HG03378 (cell line): ENCODE data around the gene WWOX.
"Not testable (repeated sequence)": the region's sequence is repeated elsewhere in the genome, so short reads cannot be mapped to it uniquely, and the experiment has no call there.

Experiments used
- ATAC-seq: cut with Tn5 transposase; IDR thresholded peaks from one replicate; pipeline ENCODE4 v1.9.1; 2021; ENCODE audit warnings: mild to moderate bottlenecking, moderate library complexity; ENCODE audit not compliant: unreplicated experiment

WWOX gene

DNA sequence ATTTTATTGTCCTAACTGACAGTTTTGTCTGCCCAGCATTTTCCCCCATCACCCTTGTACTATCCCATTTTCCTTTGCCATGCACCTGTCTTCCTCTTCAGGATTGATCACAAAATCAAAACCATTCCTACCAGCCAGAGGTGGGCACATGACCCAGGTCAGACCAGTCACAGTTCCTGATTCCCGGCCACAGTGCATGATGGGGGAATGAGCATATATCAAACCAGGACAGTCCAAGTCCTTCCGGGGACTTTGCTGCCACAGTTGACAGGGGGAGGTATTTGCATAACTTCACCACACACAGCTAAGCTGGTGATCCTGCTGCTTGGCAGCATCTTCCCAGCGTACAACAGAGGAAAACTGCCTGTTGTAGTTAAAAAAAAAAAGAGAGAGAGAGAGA lies 493.9 kb downstream of the WWOX start:
- no peak for ATAC-seq

DNA sequence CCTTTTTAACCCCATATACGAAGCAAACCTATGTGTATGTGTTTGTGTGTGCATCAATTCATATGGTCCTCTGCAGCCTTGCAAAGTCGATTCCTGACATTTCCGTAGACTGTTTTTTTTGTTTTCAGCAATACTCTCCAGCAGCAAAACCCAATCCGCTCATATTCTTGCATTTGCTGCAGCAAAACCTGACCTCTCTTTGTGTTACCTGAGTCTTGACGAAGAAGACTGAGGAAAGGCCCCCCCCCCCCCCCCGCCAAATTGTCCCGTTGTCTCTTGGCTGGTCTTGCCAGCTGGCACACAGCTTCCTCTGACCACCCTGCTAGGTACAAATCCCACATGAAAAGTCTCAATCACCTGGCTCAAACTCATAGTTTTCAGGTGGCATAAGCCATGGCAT lies 494.7 kb downstream of the WWOX start:
- ATAC-seq, result no peak

DNA sequence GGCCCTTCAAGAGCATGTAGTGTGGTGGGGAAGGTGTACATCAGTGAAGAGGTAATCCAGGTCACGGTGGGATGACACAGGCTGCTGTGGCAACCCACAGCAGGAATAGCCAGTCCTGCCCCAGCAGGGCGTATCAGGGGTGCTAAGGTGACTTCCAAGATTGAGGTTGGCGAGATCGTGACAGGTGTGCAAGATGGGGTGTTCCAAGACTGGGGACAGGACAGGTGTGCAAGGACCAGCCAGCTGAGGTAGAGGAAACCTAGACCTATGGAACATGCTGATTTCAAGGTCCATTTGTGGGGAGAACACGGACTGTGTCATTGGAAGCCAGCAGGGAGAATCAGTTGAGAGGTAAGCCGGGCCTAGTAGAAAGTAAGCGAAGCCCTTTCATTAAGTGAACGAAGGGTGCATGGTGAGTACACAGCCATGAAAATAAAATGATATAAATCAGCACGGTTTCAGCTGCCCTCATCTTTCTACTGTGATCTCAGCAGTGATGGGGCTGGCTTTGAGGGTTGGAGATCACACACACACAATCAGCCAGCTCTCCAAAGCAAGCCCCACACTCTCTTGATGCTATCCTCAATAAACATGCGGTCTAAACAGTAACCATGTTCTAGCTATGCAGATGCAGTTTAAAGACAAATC lies 497.0 kb downstream of the WWOX start:
- no peak for ATAC-seq

DNA sequence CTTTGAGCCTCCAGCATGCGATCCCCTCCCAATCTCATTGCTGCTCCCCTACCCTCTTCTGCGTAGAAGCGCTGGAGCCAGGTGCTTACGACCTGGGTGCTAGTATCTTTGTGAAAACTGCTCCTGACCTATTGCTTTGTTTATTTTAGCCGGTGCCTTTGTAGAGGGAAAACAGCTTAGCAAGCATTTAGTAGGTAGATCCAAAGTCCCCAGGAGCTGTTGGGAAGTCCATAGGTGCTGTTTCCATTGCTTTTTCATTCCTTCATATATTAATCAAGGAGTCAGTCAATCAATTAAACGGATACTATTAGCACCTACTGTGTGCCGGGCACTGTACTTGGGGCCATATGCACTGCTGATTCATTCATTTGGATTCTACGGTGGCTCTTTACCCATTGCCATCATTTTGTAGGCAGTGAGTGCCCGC lies 497.6 kb downstream of the WWOX start:
- ATAC-seq, result no peak

DNA sequence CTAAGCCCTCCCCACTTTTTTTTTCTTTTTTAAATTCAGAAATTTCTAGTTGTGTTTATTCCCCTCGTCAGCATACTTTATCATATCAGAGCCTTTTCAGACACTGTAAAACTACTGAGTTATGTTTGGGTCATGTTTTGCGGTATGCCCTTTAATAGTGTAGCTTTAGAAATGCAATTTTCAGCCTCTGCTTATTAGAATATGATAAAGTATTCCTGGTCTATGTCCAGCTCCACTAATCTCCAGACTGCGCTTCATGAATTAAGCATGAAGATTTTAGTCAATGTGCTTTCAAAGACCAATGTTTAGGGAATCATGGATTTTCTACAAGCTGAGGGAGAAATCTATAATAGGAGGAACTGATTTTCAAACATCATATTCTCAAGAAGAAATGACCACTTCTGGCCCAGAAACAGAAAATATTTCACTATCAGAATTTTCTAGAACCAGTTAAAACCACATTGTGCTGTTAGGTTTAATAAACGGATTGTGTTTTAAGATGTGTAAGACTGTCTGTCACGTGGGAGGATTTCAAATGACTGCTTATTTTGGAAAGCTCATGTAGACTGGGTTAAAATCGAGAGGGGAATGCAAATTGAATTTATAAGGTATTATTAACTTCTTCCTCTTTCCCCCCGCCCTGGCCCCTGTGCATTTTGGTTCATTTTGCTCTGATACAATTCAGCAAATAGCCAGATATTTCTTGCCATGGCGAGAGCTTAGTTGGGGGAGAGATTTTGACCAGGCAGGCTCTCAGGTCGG lies 498.5 kb downstream of the WWOX start:
- no peak for ATAC-seq

DNA sequence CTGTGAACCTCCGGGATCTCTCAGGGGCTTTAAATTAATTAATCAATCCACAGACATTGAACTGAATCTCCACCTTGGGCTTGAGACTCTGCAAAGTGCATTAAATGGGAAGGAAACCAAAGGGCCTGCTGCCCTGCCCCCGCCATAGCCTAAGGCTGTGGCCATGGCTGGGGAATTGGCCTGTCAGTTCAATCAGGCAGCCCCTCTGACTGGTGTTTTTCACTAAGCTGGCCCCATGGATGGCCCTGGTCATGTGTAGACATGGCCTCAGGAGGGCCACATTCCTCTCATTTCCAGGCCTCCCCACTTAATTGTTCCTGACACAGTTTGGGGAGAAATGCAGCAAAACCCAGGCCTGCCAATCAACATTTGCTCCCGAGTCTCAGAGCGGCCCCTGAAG lies 499.8 kb downstream of the WWOX start:
- ATAC-seq, result no peak

DNA sequence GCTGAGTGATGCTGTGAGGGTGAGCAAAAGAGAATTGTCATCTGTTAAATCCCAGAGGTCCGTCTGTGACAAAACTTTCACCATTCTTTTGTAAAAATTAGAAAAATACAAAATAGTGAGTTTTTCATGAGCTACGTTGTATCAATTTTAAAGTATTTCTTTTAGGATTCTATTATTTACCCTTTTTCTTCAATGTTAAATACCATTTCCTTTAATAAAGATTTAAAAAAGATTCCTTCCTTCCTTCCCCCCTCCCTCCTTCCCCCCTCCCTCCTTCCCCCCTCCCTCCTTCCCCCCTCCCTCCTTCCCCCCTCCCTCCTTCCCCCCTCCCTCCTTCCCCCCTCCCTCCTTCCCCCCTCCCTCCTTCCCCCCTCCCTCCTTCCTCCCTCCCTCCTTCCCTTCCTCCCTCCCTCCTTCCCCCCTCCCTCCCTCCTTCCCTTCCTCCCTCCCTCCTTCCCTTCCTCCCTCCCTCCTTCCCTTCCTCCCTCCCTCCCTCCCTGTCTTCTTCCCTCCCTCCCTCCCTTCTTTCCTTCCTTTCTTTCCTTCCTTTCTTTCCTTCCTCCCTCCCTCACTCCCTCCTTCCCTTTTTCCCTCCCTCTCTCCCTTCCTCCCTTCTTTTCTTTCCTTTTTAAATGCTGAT lies 505.1 kb downstream of the WWOX start:
- not testable (repeated sequence) for ATAC-seq

DNA sequence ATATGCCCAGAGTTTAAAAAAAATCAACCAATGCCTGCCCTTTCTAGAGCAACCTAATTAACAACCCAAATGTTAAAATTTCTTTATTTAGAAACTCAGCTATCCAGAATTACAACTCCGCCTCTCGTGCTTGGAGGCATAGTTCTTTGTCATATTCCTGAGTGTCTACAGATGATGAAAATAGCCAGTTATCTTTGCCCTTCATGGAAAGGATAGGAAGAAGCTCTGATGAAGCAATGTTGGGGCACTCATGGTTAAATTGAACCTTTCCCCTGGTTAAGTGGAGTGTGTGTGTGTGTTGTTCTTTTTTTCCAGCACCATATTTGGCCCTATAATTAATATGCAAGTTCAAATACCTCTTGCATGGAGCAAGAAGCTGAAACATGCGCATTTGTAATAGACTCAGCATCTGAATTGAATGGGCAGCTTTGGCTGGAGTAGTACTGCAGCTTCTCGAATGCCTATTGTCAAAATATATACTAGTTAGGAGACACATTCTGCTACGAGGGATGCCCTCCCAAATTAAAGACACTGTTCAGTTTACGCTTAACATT lies 506.2 kb downstream of the WWOX start:
- ATAC-seq, result no peak

DNA sequence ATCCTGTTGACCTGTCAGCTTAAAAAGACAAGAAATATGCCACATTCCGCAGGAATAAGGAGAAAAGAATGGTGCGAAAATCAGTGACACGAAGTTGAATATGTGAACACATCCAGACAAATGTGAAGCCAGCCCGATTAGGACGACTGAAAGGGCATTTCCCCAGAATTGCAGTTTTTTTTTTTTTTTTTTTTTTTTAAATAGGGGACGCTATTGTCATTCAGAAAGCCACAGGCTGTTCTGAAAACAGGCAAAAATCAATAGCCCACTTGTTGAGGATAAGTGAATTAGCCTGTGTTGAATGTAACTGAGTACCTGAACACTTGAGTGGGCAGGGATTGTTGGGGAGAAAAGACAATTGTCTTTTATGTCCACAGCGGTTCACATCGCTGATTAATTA lies 507.1 kb downstream of the WWOX start:
- no peak for ATAC-seq

DNA sequence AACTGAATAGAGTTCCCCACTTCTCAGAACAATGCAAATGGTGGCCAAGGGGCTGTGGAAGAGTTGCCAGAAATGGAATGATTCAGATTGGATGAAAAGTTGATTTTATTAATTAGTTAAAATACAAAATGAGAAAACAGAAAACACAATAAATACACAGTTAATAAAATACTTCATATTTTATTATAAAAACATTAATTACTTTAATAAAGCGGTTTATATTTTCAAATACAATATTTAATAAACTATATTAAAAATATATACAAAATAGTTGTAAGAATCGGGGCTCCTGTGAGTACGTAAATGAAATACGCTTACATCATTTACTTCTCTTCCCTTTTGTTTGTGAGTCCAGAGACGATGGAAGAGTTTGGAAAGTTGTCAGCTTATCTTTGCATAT lies 507.6 kb downstream of the WWOX start:
- ATAC-seq, result no peak

DNA sequence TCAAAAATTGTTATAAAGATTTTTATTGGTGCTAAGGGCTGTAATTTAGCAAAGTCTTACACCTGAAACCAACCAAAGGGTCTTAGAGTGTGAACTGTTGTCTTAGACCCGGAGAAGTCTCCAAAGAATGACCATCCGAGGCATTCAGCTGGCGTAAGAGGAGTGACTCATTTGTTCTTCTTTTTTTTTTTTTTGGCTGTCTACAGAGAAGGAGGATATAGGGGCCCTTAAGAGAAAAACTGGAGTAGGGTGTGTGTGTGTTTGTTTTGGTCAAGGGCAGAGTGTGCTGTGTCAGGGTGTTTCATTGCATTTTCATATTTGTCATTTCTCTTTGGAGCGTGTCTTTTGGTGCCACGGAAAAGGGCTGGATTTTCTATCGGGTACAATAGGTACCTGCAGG lies 508.0 kb downstream of the WWOX start:
- ATAC-seq, result no peak

DNA sequence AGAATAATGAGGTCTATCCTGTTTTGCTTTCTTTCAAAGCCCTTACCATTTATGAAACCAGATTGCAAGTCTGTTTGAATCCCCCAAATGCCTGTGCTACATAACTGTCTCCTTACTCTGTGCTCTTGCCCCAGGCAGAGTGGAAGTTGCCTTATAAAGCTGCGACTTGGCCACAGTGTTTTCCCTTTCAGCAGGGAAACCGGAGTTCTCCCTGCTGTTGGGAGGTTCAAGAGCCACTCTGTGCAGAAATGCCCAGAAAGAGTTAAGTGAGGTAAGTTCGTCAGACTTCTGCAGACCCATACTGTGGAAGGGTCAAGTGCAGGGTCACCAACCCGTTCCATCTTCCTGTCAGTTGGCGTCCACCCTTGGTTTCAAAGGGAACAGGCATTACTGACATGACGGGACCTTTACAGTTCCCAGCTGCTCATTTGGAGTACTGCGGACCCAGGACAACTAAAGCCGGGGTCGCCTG lies 508.9 kb downstream of the WWOX start:
- no peak for ATAC-seq

DNA sequence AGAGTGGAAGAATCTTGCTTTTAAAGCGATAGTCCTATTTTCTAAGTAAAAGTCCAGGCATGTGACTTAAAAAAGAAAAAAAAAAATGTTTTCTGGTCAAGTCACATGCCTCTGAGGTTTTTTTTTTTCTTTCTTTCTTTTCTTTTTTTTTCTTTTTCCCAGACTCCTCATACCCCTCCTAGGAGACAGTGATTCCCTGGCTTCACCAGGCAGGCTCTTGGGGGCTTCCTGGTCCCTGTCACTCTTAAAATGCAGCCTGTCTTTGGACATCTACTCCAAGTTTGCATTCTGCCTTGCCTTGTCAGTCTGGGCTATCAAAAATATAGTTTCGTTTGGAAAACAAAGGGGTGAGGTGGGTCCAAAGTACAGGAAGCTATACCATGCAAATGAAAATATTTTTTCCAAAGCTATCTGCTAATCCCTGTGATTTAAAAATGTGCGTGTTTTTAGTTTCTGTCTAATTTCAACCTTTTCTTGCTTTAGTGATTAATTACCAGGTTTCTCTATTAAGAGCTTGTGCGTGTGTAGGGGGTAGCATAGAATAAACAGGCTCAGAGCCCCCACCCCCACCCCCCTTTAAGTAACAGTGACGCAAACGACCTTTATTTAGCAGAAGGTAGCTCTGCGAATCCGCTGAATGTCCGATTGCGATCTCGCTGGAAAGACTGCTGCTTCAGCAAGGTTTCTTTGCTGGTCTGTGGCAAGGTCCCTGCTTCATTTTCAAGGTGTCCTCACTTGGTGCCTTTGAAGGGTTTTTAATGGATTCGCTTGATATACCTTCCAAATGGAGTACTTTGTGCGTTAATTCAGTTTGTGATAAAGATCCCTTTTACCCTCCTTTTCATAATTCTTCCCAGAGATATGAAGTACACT lies 510.2 kb downstream of the WWOX start:
- no peak for ATAC-seq

DNA sequence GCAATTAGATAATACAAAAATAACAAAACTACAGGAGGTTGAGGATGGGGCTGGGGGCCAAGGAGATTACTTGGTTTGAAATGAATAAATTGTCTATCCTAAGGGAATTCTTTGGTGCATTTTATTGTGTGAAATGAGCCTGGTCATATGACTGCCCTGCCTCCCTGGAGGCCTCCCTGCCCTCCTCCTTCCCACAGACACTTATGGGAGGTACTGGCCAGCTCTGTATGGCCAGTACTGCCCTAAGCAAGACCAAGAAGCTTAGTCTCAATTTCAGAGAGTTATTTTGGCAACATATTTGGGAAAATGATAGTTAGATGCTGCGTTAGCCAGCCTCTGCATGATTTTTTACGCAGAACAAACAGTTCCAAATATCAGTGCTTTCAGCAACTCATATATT lies 511.9 kb downstream of the WWOX start:
- no peak for ATAC-seq

DNA sequence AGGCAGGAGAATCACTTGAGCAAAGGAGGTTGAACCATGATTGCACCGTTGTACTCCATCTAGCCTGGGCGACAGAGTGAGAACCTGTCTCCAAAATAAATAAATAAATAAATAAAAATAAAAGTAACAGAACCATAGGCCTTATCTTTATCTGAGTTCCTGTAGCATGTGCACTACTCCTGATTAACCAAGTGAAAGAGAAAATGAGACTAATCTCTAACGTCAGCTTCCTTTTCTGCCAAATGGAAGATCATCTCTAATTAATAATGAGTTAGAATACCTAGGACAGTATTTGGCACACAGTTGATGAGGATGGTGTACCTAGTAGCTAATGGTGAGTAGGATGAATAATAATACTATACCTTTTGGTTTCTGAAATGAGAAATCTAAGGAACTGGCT lies 520.4 kb downstream of the WWOX start:
- no peak for ATAC-seq

DNA sequence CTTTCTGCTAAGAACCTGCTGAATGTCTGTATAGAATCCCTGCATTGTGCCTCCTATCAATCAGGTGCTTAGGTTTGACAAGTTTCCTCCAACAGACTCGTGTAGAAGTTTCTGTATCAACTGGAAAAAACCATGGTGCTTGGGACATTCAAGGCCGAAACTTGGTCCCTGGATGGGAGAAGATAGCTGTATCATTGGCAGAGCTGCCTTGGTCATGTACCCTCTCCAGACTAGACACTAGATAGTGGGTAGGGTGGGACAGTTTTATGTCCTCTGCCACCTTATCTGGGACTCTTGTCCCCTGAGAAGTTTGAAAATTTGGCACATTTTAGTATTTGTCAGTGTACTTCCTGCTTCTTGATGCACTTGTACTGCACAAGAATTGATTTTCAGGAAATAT lies 520.8 kb downstream of the WWOX start:
- ATAC-seq, result no peak

DNA sequence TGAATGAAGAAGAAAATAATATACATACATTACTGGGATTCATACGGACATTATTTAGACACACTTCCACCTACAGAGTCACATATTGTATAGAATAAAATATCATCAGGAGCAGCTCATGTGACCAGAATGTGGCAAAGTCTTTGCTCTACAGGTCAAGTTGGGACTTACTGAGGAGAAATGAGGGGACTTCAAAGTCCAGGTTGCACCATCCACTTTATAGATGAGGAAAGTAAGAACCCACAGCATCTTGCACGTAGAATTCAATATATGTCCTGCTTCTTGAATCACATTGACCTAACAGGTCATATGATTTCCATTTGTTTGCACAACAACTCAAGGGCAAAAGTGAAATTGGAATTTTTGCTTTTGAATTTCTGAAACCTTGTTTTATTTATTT lies 524.3 kb downstream of the WWOX start:
- no peak for ATAC-seq

DNA sequence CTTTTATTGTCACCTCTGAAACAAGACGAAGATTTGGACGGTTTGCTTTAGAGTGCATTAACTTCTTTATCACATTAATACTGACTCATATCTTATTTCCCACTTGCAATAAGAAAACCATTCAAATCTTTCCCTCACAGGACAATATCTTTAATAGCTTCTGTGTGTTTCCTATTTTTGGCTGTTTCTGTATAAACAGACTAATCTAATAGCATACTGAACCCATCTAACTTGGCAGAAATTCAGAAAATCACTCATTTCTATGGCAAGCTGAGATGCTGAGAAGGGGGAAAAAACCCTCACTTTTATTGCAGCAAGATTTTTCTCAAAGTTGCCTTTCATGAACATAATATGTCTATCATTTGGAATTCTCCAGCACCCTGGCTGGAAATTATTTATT lies 524.9 kb downstream of the WWOX start:
- no peak for ATAC-seq

DNA sequence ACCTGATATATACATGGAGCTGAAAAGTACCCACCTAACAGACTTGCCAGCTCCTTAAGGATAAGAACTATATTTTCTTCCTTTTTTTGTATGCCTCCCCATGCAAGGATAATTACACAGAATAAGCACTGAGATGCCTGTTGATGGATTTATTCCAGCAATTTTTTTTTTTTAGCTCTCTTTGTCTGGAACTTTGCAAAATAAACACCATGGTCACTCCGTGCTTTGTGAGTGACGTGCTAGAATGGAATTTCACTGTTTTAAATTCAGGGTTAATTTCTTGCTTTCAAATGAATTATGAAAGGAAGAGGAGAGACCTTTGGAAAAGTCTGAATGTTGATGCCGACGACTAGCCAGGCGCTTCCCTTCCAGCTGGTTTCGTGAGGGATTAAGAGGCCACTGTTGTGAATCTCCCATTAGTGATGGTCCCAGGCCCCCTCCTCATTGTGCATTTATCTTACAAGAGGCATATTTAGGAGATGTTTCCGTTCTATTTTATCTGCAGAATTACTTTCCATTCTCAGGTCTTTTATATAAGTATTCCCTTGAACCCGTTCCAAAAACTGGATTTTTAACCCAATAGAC lies 529.1 kb downstream of the WWOX start:
- no peak for ATAC-seq

DNA sequence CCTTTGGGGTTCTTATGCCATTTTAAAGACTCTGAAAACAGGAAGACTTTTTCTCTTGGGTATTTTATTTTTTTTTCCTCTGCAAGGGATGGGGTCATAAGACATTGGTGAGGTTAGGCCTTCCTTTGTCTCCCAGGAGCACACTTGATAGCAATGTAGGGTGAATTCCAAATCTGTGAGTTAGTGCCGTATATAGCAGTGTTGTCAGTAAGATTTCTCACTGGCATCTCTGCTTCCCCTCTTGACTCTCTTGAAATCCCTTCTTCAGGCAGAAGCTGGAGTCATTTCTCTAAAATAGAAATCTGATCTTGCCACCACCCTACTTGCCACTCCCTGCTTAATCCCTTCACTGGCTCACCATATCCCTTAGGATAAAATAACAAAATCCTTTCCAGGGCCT lies 529.7 kb downstream of the WWOX start:
- no peak for ATAC-seq

DNA sequence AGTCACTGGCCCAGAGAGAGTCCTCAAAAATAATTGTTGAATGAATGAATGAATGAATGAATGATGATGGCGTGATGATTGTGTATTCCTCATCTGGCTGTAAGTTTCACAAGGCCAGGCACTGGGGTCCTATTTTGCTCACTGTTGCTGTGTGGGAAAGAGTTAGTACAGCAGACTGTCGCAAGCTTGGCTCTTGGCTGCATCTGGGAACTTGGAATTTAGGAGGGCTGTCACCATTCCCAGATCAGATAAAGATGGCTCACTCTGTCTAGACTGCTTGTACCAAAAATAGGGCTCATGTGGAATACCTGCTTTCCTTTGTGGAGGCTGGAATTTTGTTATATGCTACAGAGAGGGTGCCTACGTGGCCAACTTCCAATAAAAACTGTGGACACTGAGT lies 530.6 kb downstream of the WWOX start:
- no peak for ATAC-seq
